ENCODE measurements around the gene HOXA1.

HOXA1 gene

GRCh38 chr7:27124902-27125689, 29.3 kb upstream of the HOXA1 start:
- no peak for TF ChIP-seq TCF12 (IDR thresholded peaks at IDR 0.05; ENCODE audit: low read depth)
- no peak for TF ChIP-seq TAF1 (IDR thresholded peaks at IDR 0.05; ENCODE audit: low read depth)
- TF ChIP-seq EGR1 (IDR thresholded peaks at IDR 0.05) = no peak
- no peak for TF ChIP-seq YY1 (IDR thresholded peaks at IDR 0.05; ENCODE audit: low read depth)
- no peak for TF ChIP-seq ZBTB7A (IDR thresholded peaks at IDR 0.05; ENCODE audit: low read depth)
- TF ChIP-seq EP300 (IDR thresholded peaks at IDR 0.05; ENCODE audit: borderline replicate concordance) = no peak
- TF ChIP-seq REST (IDR thresholded peaks at IDR 0.05; ENCODE audit: low read depth) = no peak
- no peak for TF ChIP-seq CREB1 (IDR thresholded peaks at IDR 0.05; ENCODE audit: low read depth)
- no peak for TF ChIP-seq MAX (IDR thresholded peaks at IDR 0.05)
- no peak for TF ChIP-seq NFIC (IDR thresholded peaks at IDR 0.05)
- TF ChIP-seq FOXM1 (IDR thresholded peaks at IDR 0.05; ENCODE audit: borderline replicate concordance, low read depth) = no peak
- TF ChIP-seq TEAD4 (IDR thresholded peaks at IDR 0.05) = no peak
- TF ChIP-seq CEBPB (IDR thresholded peaks at IDR 0.05) = no peak

- TF ChIP-seq NFIC (IDR thresholded peaks at IDR 0.05) (no peak), YY1 (IDR thresholded peaks at IDR 0.05; ENCODE audit: low read depth) (no peak), USF1 (IDR thresholded peaks at IDR 0.05) (no peak), TEAD4 (IDR thresholded peaks at IDR 0.05) (no peak), TAF1 (IDR thresholded peaks at IDR 0.05; ENCODE audit: low read depth) (no peak), REST (IDR thresholded peaks at IDR 0.05; ENCODE audit: low read depth) (no peak), EP300 (IDR thresholded peaks at IDR 0.05; ENCODE audit: borderline replicate concordance) (no peak), FOXM1 (IDR thresholded peaks at IDR 0.05; ENCODE audit: borderline replicate concordance, low read depth) (no peak), MAX (IDR thresholded peaks at IDR 0.05) (no peak), ZBTB7A (IDR thresholded peaks at IDR 0.05; ENCODE audit: low read depth) (no peak), EGR1 (IDR thresholded peaks at IDR 0.05) (no peak), TCF12 (IDR thresholded peaks at IDR 0.05; ENCODE audit: low read depth) (no peak), CREB1 (IDR thresholded peaks at IDR 0.05; ENCODE audit: low read depth) (no peak), RAD21 (IDR thresholded peaks at IDR 0.05; ENCODE audit: low read depth) (no peak), CEBPB (IDR thresholded peaks at IDR 0.05) (no peak)
These were observed 28.5 kb upstream of the HOXA1 start for GRCh38 chr7:27124096-27124901.

- TF ChIP-seq EP300 (IDR thresholded peaks at IDR 0.05; ENCODE audit: borderline replicate concordance) (no peak), TEAD4 (IDR thresholded peaks at IDR 0.05) (no peak), RAD21 (IDR thresholded peaks at IDR 0.05; ENCODE audit: low read depth) (no peak), ZBTB7A (IDR thresholded peaks at IDR 0.05; ENCODE audit: low read depth) (no peak), CREB1 (IDR thresholded peaks at IDR 0.05; ENCODE audit: low read depth) (no peak), FOXM1 (IDR thresholded peaks at IDR 0.05; ENCODE audit: borderline replicate concordance, low read depth) (no peak), EGR1 (IDR thresholded peaks at IDR 0.05) (no peak), MAX (IDR thresholded peaks at IDR 0.05) (no peak), TAF1 (IDR thresholded peaks at IDR 0.05; ENCODE audit: low read depth) (no peak), CEBPB (IDR thresholded peaks at IDR 0.05) (no peak), USF1 (IDR thresholded peaks at IDR 0.05) (no peak)
These were observed 27.8 kb upstream of the HOXA1 start for GRCh38 chr7:27123477-27124053.

- no peak for TF ChIP-seq USF1 (IDR thresholded peaks at IDR 0.05)
- TF ChIP-seq EGR1 (IDR thresholded peaks at IDR 0.05) = no peak
- no peak for TF ChIP-seq FOXM1 (IDR thresholded peaks at IDR 0.05; ENCODE audit: borderline replicate concordance, low read depth)
- TF ChIP-seq NFIC (IDR thresholded peaks at IDR 0.05) = no peak
- no peak for TF ChIP-seq TCF12 (IDR thresholded peaks at IDR 0.05; ENCODE audit: low read depth)
- no peak for TF ChIP-seq RAD21 (IDR thresholded peaks at IDR 0.05; ENCODE audit: low read depth)
- TF ChIP-seq REST (IDR thresholded peaks at IDR 0.05; ENCODE audit: low read depth) = no peak
- TF ChIP-seq MAX (IDR thresholded peaks at IDR 0.05) = no peak
- no peak for TF ChIP-seq TEAD4 (IDR thresholded peaks at IDR 0.05)
- no peak for TF ChIP-seq CEBPB (IDR thresholded peaks at IDR 0.05)
- no peak for TF ChIP-seq YY1 (IDR thresholded peaks at IDR 0.05; ENCODE audit: low read depth)
- TF ChIP-seq ZBTB7A (IDR thresholded peaks at IDR 0.05; ENCODE audit: low read depth) = no peak
These were observed 27.2 kb upstream of the HOXA1 start for GRCh38 chr7:27123007-27123476.

Measured in Ishikawa (cell line).